ENCODE results near the gene MRNIP.

Gene MRNIP

DNA sequence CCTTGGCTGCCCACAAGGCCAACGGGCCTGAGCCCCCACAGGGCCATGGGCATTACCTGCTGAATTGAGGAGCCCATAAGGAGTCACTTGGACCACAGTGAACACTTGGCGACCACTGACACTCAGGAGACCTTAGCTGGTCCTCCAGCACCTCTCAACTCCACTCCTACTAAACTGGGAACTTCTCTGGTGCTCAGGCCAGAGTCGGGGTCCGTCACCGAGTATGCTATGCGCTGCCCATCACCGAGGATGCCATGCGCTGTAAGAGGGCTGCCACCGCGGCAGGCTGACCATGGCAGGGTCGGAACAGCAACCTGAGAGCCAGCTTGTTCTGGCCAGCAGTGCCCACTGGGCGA is 38.5 kb downstream of the MRNIP start:
- Histone ChIP-seq H3K4me2 (ENCODE audit: low read length) (peak overlapping the region; percentile 79), H3K36me3 (ENCODE audit: control insufficient read depth, insufficient read depth, low read length) (no peaks in the 10 kb centered on the region), H3K79me2 (peaks cover 20% of the 10 kb centered on the region), H2AFZ (peak overlapping the region; percentile 90), H3K9me3 (ENCODE audit: control insufficient read depth, low read length) (no peaks in the 10 kb centered on the region), H3K4me3 (ENCODE audit: low read depth, low read length) (peak overlapping the region; percentile 74), H3K27ac (peak overlapping the region; percentile 96), H3K4me1 (peaks cover 31% of the 10 kb centered on the region), H3K27me3 (ENCODE audit: control insufficient read depth, insufficient read depth, low read length) (no peaks in the 10 kb centered on the region), H3K9ac (no peak overlapping the region)
- TF ChIP-seq, protein P1, sequence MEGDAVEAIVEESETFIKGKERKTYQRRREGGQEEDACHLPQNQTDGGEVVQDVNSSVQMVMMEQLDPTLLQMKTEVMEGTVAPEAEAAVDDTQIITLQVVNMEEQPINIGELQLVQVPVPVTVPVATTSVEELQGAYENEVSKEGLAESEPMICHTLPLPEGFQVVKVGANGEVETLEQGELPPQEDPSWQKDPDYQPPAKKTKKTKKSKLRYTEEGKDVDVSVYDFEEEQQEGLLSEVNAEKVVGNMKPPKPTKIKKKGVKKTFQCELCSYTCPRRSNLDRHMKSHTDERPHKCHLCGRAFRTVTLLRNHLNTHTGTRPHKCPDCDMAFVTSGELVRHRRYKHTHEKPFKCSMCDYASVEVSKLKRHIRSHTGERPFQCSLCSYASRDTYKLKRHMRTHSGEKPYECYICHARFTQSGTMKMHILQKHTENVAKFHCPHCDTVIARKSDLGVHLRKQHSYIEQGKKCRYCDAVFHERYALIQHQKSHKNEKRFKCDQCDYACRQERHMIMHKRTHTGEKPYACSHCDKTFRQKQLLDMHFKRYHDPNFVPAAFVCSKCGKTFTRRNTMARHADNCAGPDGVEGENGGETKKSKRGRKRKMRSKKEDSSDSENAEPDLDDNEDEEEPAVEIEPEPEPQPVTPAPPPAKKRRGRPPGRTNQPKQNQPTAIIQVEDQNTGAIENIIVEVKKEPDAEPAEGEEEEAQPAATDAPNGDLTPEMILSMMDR (IDR thresholded peaks at IDR 0.05), result no peak

DNA sequence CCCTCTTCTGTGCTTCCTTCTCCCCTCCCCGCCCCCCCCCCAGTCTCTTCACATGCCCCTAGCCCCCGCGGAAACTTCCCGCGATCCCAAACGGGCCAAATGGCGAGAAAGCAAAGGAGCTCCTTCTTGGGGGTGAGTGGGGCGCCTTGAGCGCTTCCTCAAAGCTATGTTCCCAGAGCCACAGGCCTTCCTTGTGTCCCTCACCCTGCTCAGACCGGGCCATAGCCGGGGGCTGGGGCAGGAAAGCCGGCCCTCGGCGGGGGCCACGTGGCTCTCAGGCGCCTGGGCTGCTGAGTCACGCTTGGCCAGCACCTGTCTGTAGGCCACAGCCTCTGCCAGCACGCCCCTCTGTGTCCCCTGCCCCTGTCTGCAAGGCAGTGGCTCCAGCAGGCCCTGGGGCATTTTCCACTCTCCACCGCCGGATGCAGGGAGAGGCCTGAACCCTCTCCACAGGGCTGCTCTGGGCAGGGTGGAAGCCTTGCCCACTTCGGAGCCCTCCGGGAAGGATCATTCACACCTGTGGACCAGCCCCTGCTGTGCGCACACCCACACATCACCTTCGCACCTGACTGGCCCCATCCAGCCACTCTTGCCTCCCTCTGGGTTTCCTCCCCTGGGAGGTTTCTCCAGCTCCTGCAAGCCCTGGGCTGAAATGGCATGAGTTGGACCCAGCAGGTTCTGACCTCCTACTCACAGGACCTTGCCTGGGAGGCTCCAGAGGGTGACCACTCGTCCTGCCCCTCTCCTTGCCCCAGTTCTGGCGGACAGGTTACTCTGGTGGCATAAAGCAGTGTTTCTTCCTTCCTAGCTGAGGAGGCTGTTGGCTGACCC is 39.1 kb downstream of the MRNIP start:
- no peaks in the 10 kb centered on the region for H3K36me3 ChIP-seq (ENCODE audit: control insufficient read depth, insufficient read depth, low read length)
- TF ChIP-seq, protein P1 (IDR thresholded peaks at IDR 0.05), result no peak
- peak overlapping the region; percentile 90 for H2AFZ ChIP-seq
- H3K27me3 ChIP-seq (ENCODE audit: control insufficient read depth, insufficient read depth, low read length), result no peaks in the 10 kb centered on the region
- peak overlapping the region; percentile 74 for H3K4me3 ChIP-seq (ENCODE audit: low read depth, low read length)
- H3K27ac ChIP-seq, result peak overlapping the region; percentile 96
- peak overlapping the region; percentile 79 for H3K4me2 ChIP-seq (ENCODE audit: low read length)
- H3K79me2 ChIP-seq, result peaks cover 20% of the 10 kb centered on the region
- H3K4me1 ChIP-seq, result peaks cover 31% of the 10 kb centered on the region
- no peak overlapping the region for H3K9ac ChIP-seq
- H3K9me3 ChIP-seq (ENCODE audit: control insufficient read depth, low read length), result no peaks in the 10 kb centered on the region

DNA sequence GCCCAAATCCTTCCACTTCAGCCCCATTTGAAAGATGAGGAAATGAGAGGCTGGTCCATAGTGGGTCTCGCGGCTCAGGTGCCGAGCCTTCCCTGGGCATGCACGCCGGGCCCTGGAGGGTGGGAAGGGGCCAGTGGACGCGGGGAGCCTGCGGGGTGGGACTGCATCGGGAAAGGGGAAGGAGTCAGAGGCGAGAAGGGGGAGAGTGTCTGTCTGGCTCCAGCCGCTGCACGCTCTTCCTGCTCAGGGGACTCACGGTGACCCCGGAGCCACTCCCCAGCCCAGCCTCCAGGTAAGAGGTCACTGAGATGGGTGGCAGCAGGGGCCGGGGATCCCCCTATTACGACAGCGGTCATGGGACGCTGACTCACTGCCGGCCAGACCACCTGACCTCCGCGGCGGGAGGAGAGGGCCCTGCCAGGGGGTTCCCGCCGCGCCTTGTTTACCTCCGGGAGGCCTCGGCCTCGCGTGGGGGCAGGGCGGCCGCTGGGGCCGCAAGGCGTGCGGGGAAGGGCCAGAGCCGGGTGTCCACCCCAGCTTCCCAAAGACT is 39.8 kb downstream of the MRNIP start:
- Histone ChIP-seq H3K79me2 (peaks cover 17% of the 10 kb centered on the region), H3K4me2 (ENCODE audit: low read length) (peak overlapping the region; percentile 79), H3K4me1 (peaks cover 31% of the 10 kb centered on the region), H3K9me3 (ENCODE audit: control insufficient read depth, low read length) (no peaks in the 10 kb centered on the region), H2AFZ (peak overlapping the region; percentile 90), H3K27me3 (ENCODE audit: control insufficient read depth, insufficient read depth, low read length) (no peaks in the 10 kb centered on the region), H3K9ac (no peak overlapping the region), H3K36me3 (ENCODE audit: control insufficient read depth, insufficient read depth, low read length) (no peaks in the 10 kb centered on the region), H3K4me3 (ENCODE audit: low read depth, low read length) (peak overlapping the region; percentile 74), H3K27ac (peak overlapping the region; percentile 96)
- TF ChIP-seq, protein P1 (IDR thresholded peaks at IDR 0.05), result no peak

DNA sequence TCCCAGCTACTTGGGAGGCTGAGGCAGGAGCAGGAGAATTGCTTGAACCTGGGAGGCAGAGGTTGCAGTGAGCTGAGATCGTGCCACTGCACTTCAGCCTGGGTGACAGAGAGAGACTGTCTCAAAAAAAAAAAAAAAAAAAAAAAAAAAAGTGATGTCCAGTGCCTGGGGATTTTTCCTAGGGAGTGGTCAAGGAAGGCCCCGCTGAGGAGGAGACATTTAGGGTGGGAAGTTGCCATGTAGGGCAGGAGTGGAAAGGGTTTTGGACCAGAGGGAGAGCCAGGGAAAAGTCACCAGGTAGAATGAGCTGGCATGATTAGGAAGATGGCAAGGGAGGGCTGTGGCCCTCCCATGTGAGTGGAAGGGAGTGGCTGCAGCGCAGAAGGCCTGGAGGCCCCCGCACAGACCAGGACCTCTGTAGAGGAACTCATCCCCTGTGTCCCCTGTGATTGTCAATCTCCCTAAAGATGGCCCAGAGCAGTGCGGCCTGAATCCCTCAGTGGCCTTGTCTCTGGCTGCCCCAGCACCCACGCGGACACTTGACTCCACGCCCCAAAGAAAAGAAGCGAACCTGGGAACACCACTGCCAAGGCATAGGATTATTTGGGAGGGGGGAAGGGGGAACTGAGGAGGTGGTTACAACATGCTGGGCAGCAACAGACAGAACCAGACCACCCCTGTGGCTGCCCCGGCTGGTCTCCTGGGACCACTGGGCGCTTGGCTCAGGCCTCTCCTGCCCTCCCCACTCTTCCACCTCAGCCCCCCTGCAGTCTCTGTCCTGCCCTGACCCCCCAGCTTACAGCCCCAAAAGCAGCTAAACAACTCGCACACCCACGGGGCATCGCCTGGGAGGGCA is 40.5 kb downstream of the MRNIP start:
- no peaks in the 10 kb centered on the region for H3K36me3 ChIP-seq (ENCODE audit: control insufficient read depth, insufficient read depth, low read length)
- H3K4me3 ChIP-seq (ENCODE audit: low read depth, low read length), result peak overlapping the region; percentile 74
- peak overlapping the region; percentile 79 for H3K4me2 ChIP-seq (ENCODE audit: low read length)
- no peaks in the 10 kb centered on the region for H3K9me3 ChIP-seq (ENCODE audit: control insufficient read depth, low read length)
- peaks cover 16% of the 10 kb centered on the region for H3K79me2 ChIP-seq
- H3K4me1 ChIP-seq, result peaks cover 31% of the 10 kb centered on the region
- no peaks in the 10 kb centered on the region for H3K27me3 ChIP-seq (ENCODE audit: control insufficient read depth, insufficient read depth, low read length)
- H2AFZ ChIP-seq, result peak overlapping the region; percentile 90
- peak overlapping the region; percentile 96 for H3K27ac ChIP-seq
- TF ChIP-seq, protein P1 (IDR thresholded peaks at IDR 0.05), result no peak
- no peak overlapping the region for H3K9ac ChIP-seq

Measured in parathyroid adenoma (tissue), 2 donors.